Suppressor macrophage treated with lipopolysaccharide for 4 hours (primary cell): ENCODE results near the gene SHISA5.
"Not testable (repeated sequence)": the region's sequence is repeated elsewhere in the genome, so short reads cannot be mapped to it uniquely, and the experiment has no call there.

Experiments used
- DNase-seq: peaks from one replicate; pipeline ENCODE4 v3.0.0-alpha.2; 2020

Gene SHISA5

GRCh38 chr3:48518638-48519276, 14.8 kb upstream of the SHISA5 start:
- DNase-seq = no peak

GRCh38 chr3:48518069-48518468, 14.1 kb upstream of the SHISA5 start:
- no peak for DNase-seq

GRCh38 chr3:48516571-48516970, 12.6 kb upstream of the SHISA5 start:
- no peak for DNase-seq

GRCh38 chr3:48514431-48515227, 10.7 kb upstream of the SHISA5 start:
- no peak for DNase-seq

GRCh38 chr3:48511551-48511950, 7.6 kb upstream of the SHISA5 start:
- DNase-seq = no peak

- DNase-seq = peak; percentile 28
Measured at GRCh38 chr3:48507256-48508061, 3.5 kb upstream of the SHISA5 start.

GRCh38 chr3:48505968-48506504, 2.1 kb upstream of the SHISA5 start:
- no peak for DNase-seq

- DNase-seq = no peak
Measured at GRCh38 chr3:48505146-48505545, 1.2 kb upstream of the SHISA5 start.

GRCh38 chr3:48503401-48504050, 448 bp downstream of the SHISA5 start:
- DNase-seq = peak; percentile 25

- no peak for DNase-seq
Measured at GRCh38 chr3:48502728-48503168, 1.2 kb downstream of the SHISA5 start.

- DNase-seq = no peak
Measured at GRCh38 chr3:48502121-48502520, 1.9 kb downstream of the SHISA5 start.

- no peak for DNase-seq
Measured at GRCh38 chr3:48501196-48501595, 2.8 kb downstream of the SHISA5 start.

GRCh38 chr3:48500656-48501055, 3.3 kb downstream of the SHISA5 start:
- DNase-seq = no peak

- DNase-seq = no peak
Measured at GRCh38 chr3:48493203-48493501, 10.8 kb downstream of the SHISA5 start.

- DNase-seq = peak; percentile 50
Measured at GRCh38 chr3:48492461-48493202, 11.3 kb downstream of the SHISA5 start.

- no peak for DNase-seq
Measured at GRCh38 chr3:48486952-48487351, 17.0 kb downstream of the SHISA5 start.

- not testable (repeated sequence) for DNase-seq
Measured at GRCh38 chr3:48482822-48483221, 21.2 kb downstream of the SHISA5 start.

- DNase-seq = not testable (repeated sequence)
Measured at GRCh38 chr3:48480891-48481290, 23.1 kb downstream of the SHISA5 start.

GRCh38 chr3:48478626-48479555, 25.1 kb downstream of the SHISA5 start:
- DNase-seq = no peak

GRCh38 chr3:48477959-48478520, 25.9 kb downstream of the SHISA5 start:
- no peak for DNase-seq
